ENCODE measurements around the gene CPOX. TPM values are rescaled to one million over a fixed set of nuclear protein-coding genes. Genes with fewer than 3 reads are reported as not detected.

The CPOX gene
- polyA plus RNA-seq, 4 donors: 23.5 to 31.4 (median 24.9) TPM

DNA sequence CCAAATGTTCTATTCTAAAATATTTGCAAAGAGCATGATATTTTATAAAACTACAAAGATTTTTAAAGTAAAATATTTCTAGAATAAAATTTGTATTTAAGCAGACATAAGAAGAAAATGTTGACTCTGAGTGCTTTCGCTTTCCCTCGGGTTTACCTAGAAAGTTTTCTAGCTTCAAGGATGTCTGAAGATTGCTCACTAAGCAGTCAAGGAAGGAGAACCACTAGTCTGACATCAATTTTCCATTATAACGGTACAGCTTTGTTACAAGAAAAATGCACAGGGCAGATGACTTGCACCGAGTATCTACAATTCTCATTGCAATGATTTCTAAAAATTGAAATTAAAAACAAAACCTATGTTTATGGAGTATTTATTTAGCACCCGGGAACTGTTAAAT is 47.5 kb downstream of the CPOX start:
- no peak for DNase-seq (ENCODE audit: low read depth in 4 of 4, low spot score in 3 of 4)

DNA sequence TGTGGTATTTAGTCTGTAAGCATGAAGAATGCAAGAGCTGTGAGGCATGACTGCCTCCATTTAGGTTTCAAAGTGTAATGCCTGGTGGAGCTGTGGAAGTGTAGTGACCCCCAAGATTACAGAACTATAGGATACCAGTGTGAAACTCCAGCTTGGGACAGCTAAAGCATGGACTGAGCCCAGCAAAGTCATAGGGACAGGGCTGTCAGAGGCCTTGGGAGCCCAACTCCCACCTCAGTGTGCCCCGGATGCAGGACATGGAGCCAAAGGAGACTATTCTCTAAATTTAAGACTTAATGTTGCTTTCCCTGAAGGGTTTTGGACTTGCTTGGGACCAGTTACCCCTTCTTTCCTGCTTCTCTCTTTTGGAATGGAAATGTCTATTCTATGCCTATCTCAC is 50.8 kb downstream of the CPOX start:
- no peak for DNase-seq (ENCODE audit: low read depth in 4 of 4, low spot score in 3 of 4)

DNA sequence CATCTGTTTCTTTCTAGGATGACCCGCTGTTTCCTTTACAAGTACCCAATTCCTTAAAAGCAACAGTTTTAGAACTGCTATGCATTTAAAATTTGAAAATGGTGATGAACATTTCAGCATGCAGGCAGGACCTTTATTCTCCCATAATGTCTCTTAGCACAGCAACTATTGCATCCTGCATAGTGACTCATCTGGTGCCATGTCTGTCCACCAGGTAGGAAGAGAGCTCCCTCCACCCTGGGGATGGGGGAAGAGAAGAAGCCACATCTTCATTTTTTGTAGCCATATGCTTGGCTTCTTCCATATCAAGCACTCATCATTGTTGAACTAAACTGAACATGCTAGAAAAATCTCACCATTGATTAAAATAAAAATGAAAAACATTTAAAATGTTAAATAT is 51.7 kb downstream of the CPOX start:
- DNase-seq (ENCODE audit: low read depth in 4 of 4, low spot score in 3 of 4): no peak

DNA sequence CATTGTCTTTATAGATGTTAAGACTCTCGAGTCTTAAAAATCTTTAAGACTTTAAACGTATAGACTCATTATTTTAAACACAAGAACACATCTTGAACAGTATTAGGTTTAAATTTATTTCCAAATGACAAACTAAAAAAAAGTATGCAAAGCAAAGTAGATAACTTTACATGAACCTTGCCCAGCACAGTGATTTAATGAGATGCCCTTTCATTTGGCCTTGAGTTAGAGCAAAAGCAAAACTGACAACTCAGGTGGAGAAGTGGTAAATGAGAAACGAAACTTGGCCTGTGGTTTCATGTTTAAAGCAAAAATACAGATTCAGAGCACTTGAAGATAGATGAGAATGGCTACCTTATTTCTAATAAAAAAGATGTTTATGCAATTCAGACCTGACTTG is 53.1 kb downstream of the CPOX start:
- no peak for DNase-seq (ENCODE audit: low read depth in 4 of 4, low spot score in 3 of 4)

DNA sequence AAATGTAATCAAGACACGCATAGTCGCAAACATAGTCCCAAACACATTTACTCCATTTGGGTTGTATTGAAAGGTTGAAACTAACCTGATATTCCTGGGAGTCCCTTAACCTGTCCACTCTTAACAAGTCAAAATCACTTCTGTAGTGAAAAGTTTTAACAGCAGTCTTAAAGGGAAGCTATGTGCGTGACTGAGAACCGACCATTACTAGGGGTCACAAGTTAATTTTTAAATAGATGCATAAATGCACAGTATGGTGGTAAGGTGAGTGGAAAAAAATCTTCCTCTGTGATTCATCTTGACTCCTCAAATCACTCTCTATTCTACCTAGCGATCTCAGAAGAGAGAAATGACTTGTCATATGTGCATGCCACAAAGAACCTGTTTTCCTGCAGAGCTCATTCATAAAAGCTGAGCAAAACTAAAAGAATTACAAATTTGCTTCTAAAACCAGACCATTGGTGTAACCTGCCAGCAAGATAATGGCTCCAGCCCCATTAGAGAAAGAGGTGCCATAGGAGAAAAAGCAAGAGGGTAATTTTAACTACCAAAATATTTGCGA is 56.9 kb downstream of the CPOX start:
- DNase-seq (ENCODE audit: low read depth in 4 of 4, low spot score in 3 of 4): no peak

DNA sequence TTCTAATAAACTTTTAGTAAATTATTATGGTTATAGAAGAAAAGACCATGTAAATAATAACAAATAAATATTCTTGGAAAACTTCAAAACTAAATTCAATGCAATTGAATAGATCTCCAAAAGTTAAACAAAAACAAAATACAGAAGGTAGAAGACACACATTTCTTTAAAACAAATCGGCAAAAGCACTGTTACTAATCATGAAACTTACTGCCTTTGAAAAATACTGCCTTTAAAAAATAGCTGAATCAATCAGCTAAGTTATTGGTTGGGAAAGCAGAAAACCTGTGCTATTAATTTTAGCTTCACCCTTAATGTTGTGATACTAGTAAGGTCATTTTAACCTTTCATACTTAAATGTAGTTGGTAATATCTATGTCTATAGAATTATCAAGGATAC is 58.7 kb downstream of the CPOX start:
- DNase-seq (ENCODE audit: low read depth in 4 of 4, low spot score in 3 of 4): no peak

DNA sequence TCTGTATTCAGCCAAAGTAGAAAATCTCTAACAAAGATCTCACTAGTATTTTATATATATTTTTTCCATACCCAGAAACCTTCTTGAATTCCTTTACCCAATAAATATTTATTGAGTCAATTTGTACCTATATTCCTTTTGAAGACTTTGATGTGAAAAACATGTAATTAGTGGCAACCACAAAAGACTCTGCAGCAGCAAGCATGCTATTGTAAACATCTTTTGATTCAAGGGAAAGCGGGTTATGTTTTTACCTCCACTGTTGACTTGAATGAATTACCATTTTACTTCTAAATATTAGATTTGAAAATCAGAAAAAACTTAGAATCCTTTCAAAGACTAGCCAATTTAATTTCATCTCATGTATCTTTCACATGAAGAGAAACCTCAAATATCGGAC is 59.2 kb downstream of the CPOX start:
- no peak for DNase-seq (ENCODE audit: low read depth in 4 of 4, low spot score in 3 of 4)

DNA sequence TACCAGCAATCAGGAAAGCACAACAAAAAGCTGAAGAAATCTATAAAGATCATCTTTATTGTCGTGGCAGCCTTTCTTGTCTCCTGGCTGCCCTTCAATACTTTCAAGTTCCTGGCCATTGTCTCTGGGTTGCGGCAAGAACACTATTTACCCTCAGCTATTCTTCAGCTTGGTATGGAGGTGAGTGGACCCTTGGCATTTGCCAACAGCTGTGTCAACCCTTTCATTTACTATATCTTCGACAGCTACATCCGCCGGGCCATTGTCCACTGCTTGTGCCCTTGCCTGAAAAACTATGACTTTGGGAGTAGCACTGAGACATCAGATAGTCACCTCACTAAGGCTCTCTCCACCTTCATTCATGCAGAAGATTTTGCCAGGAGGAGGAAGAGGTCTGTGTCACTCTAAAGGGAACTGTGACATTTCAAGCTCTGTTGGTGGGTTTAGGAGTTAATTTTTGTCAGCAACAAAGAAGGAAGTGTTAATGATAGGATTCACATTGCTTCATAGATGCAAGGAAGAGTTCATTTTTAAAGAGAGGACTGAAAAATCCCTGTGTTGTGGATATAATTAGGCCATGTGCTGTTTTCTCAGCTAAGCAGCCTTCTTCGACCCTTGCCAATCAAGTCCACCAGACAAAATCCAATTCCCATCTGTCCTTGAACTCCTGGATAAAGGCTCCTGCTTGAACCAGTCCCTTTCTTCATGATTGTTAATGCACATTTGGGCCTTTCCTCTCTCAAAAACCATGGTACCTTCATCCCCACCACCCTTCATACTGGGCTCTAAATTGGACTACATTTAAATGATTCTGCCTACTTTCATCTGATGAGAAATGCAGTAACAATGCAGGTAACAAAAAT is 60.5 kb downstream of the CPOX start:
- DNase-seq (ENCODE audit: low read depth in 4 of 4, low spot score in 3 of 4): no peak

DNA sequence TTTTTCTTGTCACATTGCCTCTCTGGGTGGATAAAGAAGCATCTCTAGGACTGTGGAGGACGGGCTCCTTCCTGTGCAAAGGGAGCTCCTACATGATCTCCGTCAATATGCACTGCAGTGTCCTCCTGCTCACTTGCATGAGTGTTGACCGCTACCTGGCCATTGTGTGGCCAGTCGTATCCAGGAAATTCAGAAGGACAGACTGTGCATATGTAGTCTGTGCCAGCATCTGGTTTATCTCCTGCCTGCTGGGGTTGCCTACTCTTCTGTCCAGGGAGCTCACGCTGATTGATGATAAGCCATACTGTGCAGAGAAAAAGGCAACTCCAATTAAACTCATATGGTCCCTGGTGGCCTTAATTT is 61.2 kb downstream of the CPOX start:
- no peak for DNase-seq (ENCODE audit: low read depth in 4 of 4, low spot score in 3 of 4)

DNA sequence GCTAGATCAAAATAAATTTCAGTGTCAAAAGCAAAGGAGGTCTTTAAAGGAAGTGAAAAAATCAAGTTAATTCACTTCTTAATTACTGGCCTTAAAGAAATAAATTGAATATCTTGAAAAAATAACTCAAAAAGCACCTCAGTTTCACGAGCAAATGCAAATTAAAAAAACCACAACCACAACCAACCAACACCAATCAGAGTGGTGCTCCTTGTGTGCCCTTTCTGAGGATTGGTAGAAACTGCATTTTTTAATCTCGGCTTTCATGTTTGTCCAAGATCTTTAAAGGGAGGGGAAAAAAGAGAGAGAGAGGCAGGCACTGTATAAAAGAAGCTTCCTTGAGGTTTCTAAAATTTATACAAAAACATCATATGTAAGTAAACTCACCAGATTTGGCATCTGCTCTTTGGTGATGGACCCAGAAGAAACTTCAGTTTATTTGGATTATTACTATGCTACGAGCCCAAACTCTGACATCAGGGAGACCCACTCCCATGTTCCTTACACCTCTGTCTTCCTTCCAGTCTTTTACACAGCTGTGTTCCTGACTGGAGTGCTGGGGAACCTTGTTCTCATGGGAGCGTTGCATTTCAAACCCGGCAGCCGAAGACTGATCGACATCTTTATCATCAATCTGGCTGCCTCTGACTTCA is 61.7 kb downstream of the CPOX start, which contains the start of gene GPR15:
TSS of gene GPR15 (plus strand) at position 357 of the 653 bp plus-strand sequence. CDS start at position 413, 56 bp downstream.
- no peak for DNase-seq (ENCODE audit: low read depth in 4 of 4, low spot score in 3 of 4)

DNA sequence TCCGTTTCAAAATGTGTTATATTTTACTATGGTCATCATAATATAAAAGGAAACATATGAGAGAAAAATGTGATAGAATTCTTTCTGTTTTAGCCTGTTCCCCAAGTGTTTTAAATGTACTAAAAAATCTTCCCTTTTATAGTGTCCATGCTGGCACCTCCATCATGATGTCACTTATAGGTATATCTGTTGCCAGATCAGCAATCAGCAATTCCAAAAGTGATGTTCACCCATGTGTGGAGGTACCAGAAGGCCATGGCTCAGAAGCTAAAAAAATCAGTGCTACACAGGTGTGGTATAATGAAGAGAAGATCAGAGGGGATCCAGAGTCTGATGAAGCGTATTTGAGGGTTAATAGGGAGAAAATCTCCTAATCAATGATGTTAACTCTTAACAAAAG is 62.7 kb downstream of the CPOX start:
- no peak for DNase-seq (ENCODE audit: low read depth in 4 of 4, low spot score in 3 of 4)

DNA sequence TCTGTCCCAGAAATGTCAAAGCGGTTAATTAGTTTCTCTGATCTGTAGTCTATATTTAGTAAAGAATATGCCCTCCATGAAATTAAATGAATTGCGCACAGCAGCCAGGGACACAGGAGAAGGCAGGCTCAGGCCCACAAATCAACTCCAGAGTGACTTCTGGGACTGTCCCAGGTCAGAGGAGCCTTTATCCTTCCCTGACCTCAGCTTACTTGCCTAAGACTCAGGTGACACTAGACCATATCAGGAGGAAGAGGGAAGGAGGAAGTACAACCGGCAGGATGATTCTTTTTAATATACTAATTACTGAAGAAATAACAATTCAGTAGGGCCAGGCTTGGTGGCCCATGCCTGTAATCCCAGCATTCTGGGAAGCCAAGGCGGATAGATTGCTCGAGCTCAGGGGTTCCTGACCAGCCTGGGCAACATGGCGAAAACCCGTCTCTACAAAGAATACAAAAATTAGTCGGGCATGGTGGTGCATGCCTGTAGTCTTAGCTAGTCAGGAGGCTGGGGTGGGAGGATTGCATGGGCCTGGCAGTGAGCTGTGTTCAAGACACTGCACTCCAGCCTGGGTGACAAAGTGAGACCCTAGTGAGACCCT is 63.5 kb downstream of the CPOX start:
- no peak for DNase-seq (ENCODE audit: low read depth in 4 of 4, low spot score in 3 of 4)

Other genes starting within 250 kb of the CPOX start
- gene OR5K4, start 239.8 kb downstream of the CPOX start, polyA plus RNA-seq (ENCODE audit: insufficient read length in 4 of 4): not detected
- not detected for gene OR5K3, start 202.9 kb downstream of the CPOX start, polyA plus RNA-seq (ENCODE audit: insufficient read length in 4 of 4)
- gene OR5K1, start 130.4 kb downstream of the CPOX start, polyA plus RNA-seq (ENCODE audit: insufficient read length in 4 of 4): not detected
- under 1 TPM in 3 of 4 donors, not detected in 1; 0.29 to 0.55 (median 0.39) TPM for gene OR5K2, start 95.9 kb downstream of the CPOX start, polyA plus RNA-seq (ENCODE audit: insufficient read length in 4 of 4)
- 100 to 1,000 TPM; 146 to 207 (median 168) TPM for gene CLDND1, start 70.7 kb downstream of the CPOX start, polyA plus RNA-seq (ENCODE audit: insufficient read length in 4 of 4)
- not detected for gene GPR15, start 61.6 kb downstream of the CPOX start, polyA plus RNA-seq (ENCODE audit: insufficient read length in 4 of 4)
- gene ST3GAL6, start 169.7 kb upstream of the CPOX start, polyA plus RNA-seq (ENCODE audit: insufficient read length in 4 of 4): 10 to 100 TPM; 15.5 to 78.4 (median 74.8) TPM

Data from left renal pelvis (tissue), 4 donors.